Liver (tissue), 9 donors: ENCODE results near the gene IL31RA. TPM values are rescaled to one million over a fixed set of nuclear protein-coding genes. Genes with fewer than 3 reads are reported as not detected.

Source experiments
- DNase-seq: peaks from one replicate; pipeline ENCODE4 v3.0.0-alpha.2; 2017; ENCODE audit warnings: low spot score
- H3K27ac ChIP-seq, 2 donors: one replicate each; pipeline ENCODE4 v1.7.0; 2013; ENCODE audit warnings: inconsistent platforms in 2 of 2, low read length in 2 of 2, control low read depth in 1 of 2, low read depth in 1 of 2, mild to moderate bottlenecking in 1 of 2
- H3K27me3 ChIP-seq, 4 donors: one replicate each; pipeline versions ENCODE4 v1.6.1 to v1.7.0; 2013; ENCODE audit warnings: low read length in 3 of 4, inconsistent platforms in 1 of 4, mild to moderate bottlenecking in 1 of 4, moderate library complexity in 1 of 4; ENCODE audit not compliant: control insufficient read depth in 4 of 4, insufficient read depth in 4 of 4
- H3K36me3 ChIP-seq, 4 donors: one replicate each; pipeline versions ENCODE4 v1.6.1 to v1.7.0; 2013; ENCODE audit warnings: low read length in 3 of 4, mild to moderate bottlenecking in 3 of 4, low read depth in 1 of 4, moderate library complexity in 1 of 4; ENCODE audit not compliant: control insufficient read depth in 4 of 4, insufficient read depth in 3 of 4
- H3K4me1 ChIP-seq, 4 donors: one replicate each; pipeline versions ENCODE4 v1.6.1 to v1.7.0; 2013; ENCODE audit warnings: low read length in 3 of 4, mild to moderate bottlenecking in 3 of 4, moderate library complexity in 1 of 4; ENCODE audit not compliant: control insufficient read depth in 4 of 4, insufficient read depth in 4 of 4
- H3K4me3 ChIP-seq, 3 donors: one replicate each; pipeline versions ENCODE4 v1.6.1 to v1.7.0; 2013; ENCODE audit warnings: low read length in 3 of 3, control low read depth in 1 of 3, low read depth in 1 of 3, mild to moderate bottlenecking in 1 of 3
- H3K9ac ChIP-seq, 2 donors: one replicate each; pipeline ENCODE4 v1.7.0; 2013; ENCODE audit warnings: low read length in 2 of 2, mild to moderate bottlenecking in 2 of 2, moderate library complexity in 2 of 2, control low read depth in 1 of 2, low read depth in 1 of 2
- H3K9me3 ChIP-seq, 4 donors: one replicate each; pipeline versions ENCODE4 v1.6.1 to v1.7.0; 2013; ENCODE audit warnings: low read length in 3 of 4; ENCODE audit not compliant: control insufficient read depth in 4 of 4
- EGR1 ChIP-seq, 2 donors: IDR thresholded peaks; 2 replicates each; pipeline ENCODE4 v1.6.1; 2016 to 2018; ENCODE audit warnings: antibody characterized with exemption in 2 of 2, low read depth in 2 of 2
- FOXA1 ChIP-seq: IDR thresholded peaks from 2 replicates; pipeline ENCODE4 v1.6.1; 2016; ENCODE audit warnings: antibody characterized with exemption
- FOXA2 ChIP-seq: IDR thresholded peaks from 2 replicates; pipeline ENCODE4 v1.6.1; 2016; ENCODE audit warnings: antibody characterized with exemption
- GABPA ChIP-seq, 2 donors: IDR thresholded peaks in 1 of 2; conservative IDR thresholded peaks in 1 of 2; 2 replicates each; pipeline ENCODE4 v1.6.1; 2016; ENCODE audit warnings: antibody characterized with exemption in 2 of 2, mild to moderate bottlenecking in 1 of 2, moderate library complexity in 1 of 2
- HNF4A ChIP-seq, 2 donors: conservative IDR thresholded peaks; 2 replicates each; pipeline ENCODE4 v1.6.1; 2016; ENCODE audit warnings: antibody characterized with exemption in 2 of 2, mild to moderate bottlenecking in 2 of 2
- HNF4G ChIP-seq: IDR thresholded peaks from 2 replicates; pipeline ENCODE4 v1.6.1; 2016; ENCODE audit warnings: antibody characterized with exemption
- JUND ChIP-seq, 2 donors: IDR thresholded peaks; 2 replicates each; pipeline ENCODE4 v1.6.1; 2016; ENCODE audit warnings: antibody characterized with exemption in 2 of 2
- NR2F2 ChIP-seq: IDR thresholded peaks from 2 replicates; pipeline ENCODE4 v1.6.1; 2016; ENCODE audit warnings: antibody characterized with exemption
- RAD21 ChIP-seq, 2 donors: IDR thresholded peaks; 2 replicates each; pipeline ENCODE4 v1.6.1; 2016; ENCODE audit warnings: antibody characterized with exemption in 2 of 2, mild to moderate bottlenecking in 2 of 2
- RXRA ChIP-seq, 2 donors: IDR thresholded peaks; 2 replicates each; pipeline ENCODE4 v1.6.1; 2017 to 2018; ENCODE audit warnings: antibody characterized with exemption in 2 of 2, mild to moderate bottlenecking in 1 of 2
- SP1 ChIP-seq: IDR thresholded peaks from 2 replicates; pipeline ENCODE4 v1.6.1; 2018; ENCODE audit warnings: antibody characterized with exemption, mild to moderate bottlenecking
- TAF1 ChIP-seq: conservative IDR thresholded peaks from 2 replicates; pipeline ENCODE4 v1.6.1; 2016; ENCODE audit warnings: antibody characterized with exemption, mild to moderate bottlenecking
- YY1 ChIP-seq: IDR thresholded peaks from 2 replicates; pipeline ENCODE4 v1.6.1; 2016; ENCODE audit warnings: antibody characterized with exemption, mild to moderate bottlenecking
- WGBS: extraction: QIAGEN DNeasy Blood & Tissue Kit; methylation state at CpG from one replicate; pipeline ENCODE4 v1.1.7; 2013; 5-methylcytosine and 5-hydroxymethylcytosine counted together
- polyA plus RNA-seq, 2 donors: library from polyadenylated mRNA; stranded (reverse) in 1 of 2; unstranded in 1 of 2; fragments of 200-250 nt in 1 of 2; fragments of >200 nt in 1 of 2; fragmentation: Nextera tagmentation in 1 of 2; extraction: Ambion mirVana in 1 of 2; gene quantifications; one replicate each; pipeline versions ENCODE4 v1.2.1 to v1.2.3, GENCODE V29; 2013 to 2015
- total RNA-seq, 2 donors: library from RNA; depleted of rRNA; stranded (reverse); fragments of >200 nt; gene quantifications; one replicate each; pipeline ENCODE4 v1.2.3, GENCODE V29; 2014
- TF ChIP-seq, protein P1 (sequence below): IDR thresholded peaks from 2 replicates; pipeline ENCODE4 v1.6.1; 2016; ENCODE audit warnings: antibody characterized with exemption
- TF ChIP-seq, protein P2 (sequence below): IDR thresholded peaks from 2 replicates; pipeline ENCODE4 v1.6.1; 2016; ENCODE audit warnings: antibody characterized with exemption, mild to moderate bottlenecking
- TF ChIP-seq, protein P3 (sequence below): IDR thresholded peaks from 2 replicates; pipeline ENCODE4 v1.6.1; 2016; ENCODE audit warnings: antibody characterized with exemption
- TF ChIP-seq, protein P4 (sequence below): fragments of 150-350 bp; IDR thresholded peaks from 2 replicates; pipeline ENCODE4 v1.5.1; 2017; ENCODE audit warnings: improper control_type of control experiment, low read depth, low read length; ENCODE audit not compliant: missing input control
- TF ChIP-seq, protein P5 (sequence below): IDR thresholded peaks from 2 replicates; pipeline ENCODE4 v1.6.1; 2016; ENCODE audit warnings: antibody characterized with exemption
- donor health status: healthy.
- donor health status: healthy.
- donor health status: healthy.
- donor health status: healthy.
- donor health status: healthy.

IL31RA gene
- total and polyA plus RNA-seq, 4 donors, result not detected

DNA sequence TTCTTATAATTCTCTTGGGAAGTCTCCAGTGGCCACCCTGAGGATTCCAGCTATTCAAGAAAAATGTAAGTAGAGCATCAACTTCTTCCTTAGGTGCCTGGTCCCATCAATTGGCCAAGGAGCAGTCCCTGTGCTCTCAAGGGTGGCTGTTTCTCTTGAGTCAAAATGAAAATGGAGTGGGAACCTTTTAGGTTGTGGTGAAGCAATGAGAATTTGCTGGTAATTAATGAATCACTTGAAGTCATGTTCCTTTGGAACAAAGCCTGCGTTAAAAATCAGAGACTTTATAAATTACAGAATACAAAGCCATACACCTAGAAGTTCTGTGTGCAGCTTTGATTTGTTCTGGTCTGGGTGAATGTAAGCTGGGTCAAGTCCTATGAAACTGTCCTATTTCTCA is 48.9 kb downstream of the IL31RA start:
- 92% methylated on average over 1 of the region's 1 CpG for WGBS
- no peaks in the 10 kb centered on the region for H3K36me3 ChIP-seq
- TF ChIP-seq, protein P1, sequence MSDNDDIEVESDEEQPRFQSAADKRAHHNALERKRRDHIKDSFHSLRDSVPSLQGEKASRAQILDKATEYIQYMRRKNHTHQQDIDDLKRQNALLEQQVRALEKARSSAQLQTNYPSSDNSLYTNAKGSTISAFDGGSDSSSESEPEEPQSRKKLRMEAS, result no peak
- TF ChIP-seq, protein P2, sequence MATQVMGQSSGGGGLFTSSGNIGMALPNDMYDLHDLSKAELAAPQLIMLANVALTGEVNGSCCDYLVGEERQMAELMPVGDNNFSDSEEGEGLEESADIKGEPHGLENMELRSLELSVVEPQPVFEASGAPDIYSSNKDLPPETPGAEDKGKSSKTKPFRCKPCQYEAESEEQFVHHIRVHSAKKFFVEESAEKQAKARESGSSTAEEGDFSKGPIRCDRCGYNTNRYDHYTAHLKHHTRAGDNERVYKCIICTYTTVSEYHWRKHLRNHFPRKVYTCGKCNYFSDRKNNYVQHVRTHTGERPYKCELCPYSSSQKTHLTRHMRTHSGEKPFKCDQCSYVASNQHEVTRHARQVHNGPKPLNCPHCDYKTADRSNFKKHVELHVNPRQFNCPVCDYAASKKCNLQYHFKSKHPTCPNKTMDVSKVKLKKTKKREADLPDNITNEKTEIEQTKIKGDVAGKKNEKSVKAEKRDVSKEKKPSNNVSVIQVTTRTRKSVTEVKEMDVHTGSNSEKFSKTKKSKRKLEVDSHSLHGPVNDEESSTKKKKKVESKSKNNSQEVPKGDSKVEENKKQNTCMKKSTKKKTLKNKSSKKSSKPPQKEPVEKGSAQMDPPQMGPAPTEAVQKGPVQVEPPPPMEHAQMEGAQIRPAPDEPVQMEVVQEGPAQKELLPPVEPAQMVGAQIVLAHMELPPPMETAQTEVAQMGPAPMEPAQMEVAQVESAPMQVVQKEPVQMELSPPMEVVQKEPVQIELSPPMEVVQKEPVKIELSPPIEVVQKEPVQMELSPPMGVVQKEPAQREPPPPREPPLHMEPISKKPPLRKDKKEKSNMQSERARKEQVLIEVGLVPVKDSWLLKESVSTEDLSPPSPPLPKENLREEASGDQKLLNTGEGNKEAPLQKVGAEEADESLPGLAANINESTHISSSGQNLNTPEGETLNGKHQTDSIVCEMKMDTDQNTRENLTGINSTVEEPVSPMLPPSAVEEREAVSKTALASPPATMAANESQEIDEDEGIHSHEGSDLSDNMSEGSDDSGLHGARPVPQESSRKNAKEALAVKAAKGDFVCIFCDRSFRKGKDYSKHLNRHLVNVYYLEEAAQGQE, result no peak
- TF ChIP-seq, protein P3, sequence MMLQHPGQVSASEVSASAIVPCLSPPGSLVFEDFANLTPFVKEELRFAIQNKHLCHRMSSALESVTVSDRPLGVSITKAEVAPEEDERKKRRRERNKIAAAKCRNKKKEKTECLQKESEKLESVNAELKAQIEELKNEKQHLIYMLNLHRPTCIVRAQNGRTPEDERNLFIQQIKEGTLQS, result no peak
- no peak for TF ChIP-seq RXRA (IDR thresholded peaks at IDR 0.05)
- TF ChIP-seq EGR1 (IDR thresholded peaks at IDR 0.05; ENCODE audit: low read depth in 2 of 2), result no peak
- no peak for TF ChIP-seq JUND (IDR thresholded peaks at IDR 0.05)
- TF ChIP-seq, protein P4, sequence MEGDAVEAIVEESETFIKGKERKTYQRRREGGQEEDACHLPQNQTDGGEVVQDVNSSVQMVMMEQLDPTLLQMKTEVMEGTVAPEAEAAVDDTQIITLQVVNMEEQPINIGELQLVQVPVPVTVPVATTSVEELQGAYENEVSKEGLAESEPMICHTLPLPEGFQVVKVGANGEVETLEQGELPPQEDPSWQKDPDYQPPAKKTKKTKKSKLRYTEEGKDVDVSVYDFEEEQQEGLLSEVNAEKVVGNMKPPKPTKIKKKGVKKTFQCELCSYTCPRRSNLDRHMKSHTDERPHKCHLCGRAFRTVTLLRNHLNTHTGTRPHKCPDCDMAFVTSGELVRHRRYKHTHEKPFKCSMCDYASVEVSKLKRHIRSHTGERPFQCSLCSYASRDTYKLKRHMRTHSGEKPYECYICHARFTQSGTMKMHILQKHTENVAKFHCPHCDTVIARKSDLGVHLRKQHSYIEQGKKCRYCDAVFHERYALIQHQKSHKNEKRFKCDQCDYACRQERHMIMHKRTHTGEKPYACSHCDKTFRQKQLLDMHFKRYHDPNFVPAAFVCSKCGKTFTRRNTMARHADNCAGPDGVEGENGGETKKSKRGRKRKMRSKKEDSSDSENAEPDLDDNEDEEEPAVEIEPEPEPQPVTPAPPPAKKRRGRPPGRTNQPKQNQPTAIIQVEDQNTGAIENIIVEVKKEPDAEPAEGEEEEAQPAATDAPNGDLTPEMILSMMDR, result no peak
- TF ChIP-seq HNF4A (conservative IDR thresholded peaks at IDR 0.05), result no peak
- TF ChIP-seq SP1, result no peak
- no peak for TF ChIP-seq HNF4G
- TF ChIP-seq FOXA2, result no peak
- TF ChIP-seq YY1, result no peak
- no peak for TF ChIP-seq RAD21 (IDR thresholded peaks at IDR 0.05)
- no peak for TF ChIP-seq NR2F2
- TF ChIP-seq TAF1, result no peak
- TF ChIP-seq, protein P5, sequence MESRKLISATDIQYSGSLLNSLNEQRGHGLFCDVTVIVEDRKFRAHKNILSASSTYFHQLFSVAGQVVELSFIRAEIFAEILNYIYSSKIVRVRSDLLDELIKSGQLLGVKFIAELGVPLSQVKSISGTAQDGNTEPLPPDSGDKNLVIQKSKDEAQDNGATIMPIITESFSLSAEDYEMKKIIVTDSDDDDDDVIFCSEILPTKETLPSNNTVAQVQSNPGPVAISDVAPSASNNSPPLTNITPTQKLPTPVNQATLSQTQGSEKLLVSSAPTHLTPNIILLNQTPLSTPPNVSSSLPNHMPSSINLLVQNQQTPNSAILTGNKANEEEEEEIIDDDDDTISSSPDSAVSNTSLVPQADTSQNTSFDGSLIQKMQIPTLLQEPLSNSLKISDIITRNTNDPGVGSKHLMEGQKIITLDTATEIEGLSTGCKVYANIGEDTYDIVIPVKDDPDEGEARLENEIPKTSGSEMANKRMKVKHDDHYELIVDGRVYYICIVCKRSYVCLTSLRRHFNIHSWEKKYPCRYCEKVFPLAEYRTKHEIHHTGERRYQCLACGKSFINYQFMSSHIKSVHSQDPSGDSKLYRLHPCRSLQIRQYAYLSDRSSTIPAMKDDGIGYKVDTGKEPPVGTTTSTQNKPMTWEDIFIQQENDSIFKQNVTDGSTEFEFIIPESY, result no peak
- no peak for TF ChIP-seq FOXA1
- TF ChIP-seq GABPA (IDR thresholded peaks at IDR 0.05 in 1 of 2, conservative IDR thresholded peaks at IDR 0.05 in 1 of 2), result no peak

More for the DNA sequence above, 48.9 kb downstream of the IL31RA start:
- DNase-seq, result no peak
- H3K4me3 ChIP-seq, result no peak overlapping the region
- H3K27me3 ChIP-seq, result no peaks in the 10 kb centered on the region
- H3K9me3 ChIP-seq, result no peaks in the 10 kb centered on the region
- H3K27ac ChIP-seq, result no peak overlapping the region
- H3K9ac ChIP-seq, result no peak overlapping the region
- H3K4me1 ChIP-seq, result no peaks in the 10 kb centered on the region
